Loucy (cell line): ENCODE measurements around the gene C22orf39.

Experiments
- CTCF ChIP-seq: fragments of 200-600 bp; sonication (generic); conservative IDR thresholded peaks from 2 replicates; pipeline ENCODE4 v1.5.1; 2014; ENCODE audit warnings: mild to moderate bottlenecking, antibody characterized with exemption, low read length
- EZH2phosphoT487 ChIP-seq: fragments of 200-600 bp; IDR thresholded peaks from 2 replicates; pipeline ENCODE4 v1.6.1; 2018; ENCODE audit warnings: antibody characterized with exemption, mild to moderate bottlenecking, moderate library complexity, borderline replicate concordance

- TF ChIP-seq CTCF: no peak
- no peak for TF ChIP-seq EZH2phosphoT487
Observed at GRCh38 chr22:19467912-19468311, 20.4 kb upstream of the C22orf39 start.
